Transverse colon (tissue), 4 donors: Measurements from ENCODE around the gene KLF14. TPM values are rescaled to one million over a fixed set of nuclear protein-coding genes. Genes with fewer than 3 reads are reported as not detected.

Experiments used
- DNase-seq: peaks from one replicate; pipeline ENCODE4 v3.0.0-alpha.2; 2019
- H3K27ac ChIP-seq, 4 donors: fragments of 200-600 bp; sonication (generic); 2 replicates each; pipeline ENCODE4 v1.5.1; 2016 to 2018; ENCODE audit warnings: inconsistent platforms in 4 of 4
- H3K27me3 ChIP-seq: fragments of 200-600 bp; sonication (generic); 2 replicates; pipeline ENCODE4 v1.5.1; 2017; ENCODE audit warnings: inconsistent platforms
- H3K36me3 ChIP-seq, 4 donors: fragments of 200-600 bp; sonication (generic); 2 replicates each; pipeline ENCODE4 v1.5.1; 2017 to 2019; ENCODE audit warnings: inconsistent platforms in 4 of 4
- H3K4me1 ChIP-seq, 4 donors: fragments of 200-600 bp; sonication (generic); 2 replicates each; pipeline ENCODE4 v1.5.1; 2017 to 2020; ENCODE audit warnings: inconsistent platforms in 4 of 4
- H3K4me3 ChIP-seq, 4 donors: fragments of 200-600 bp; sonication (generic); 1 replicate in 1 of 4; 2 replicates in 3 of 4; pipeline versions ENCODE4 v1.5.1 to v1.6.1; 2017 to 2019; ENCODE audit warnings: inconsistent platforms in 4 of 4
- H3K9me3 ChIP-seq, 2 donors: fragments of 200-600 bp; sonication (generic); 2 replicates each; pipeline ENCODE4 v1.5.1; 2017 to 2019; ENCODE audit warnings: inconsistent platforms in 2 of 2
- CTCF ChIP-seq, 5 experiments: fragments of 200-600 bp in 3 of 5; fragments of 450-650 bp in 2 of 5; sonication (generic) in 3 of 5; IDR thresholded peaks; 1 replicate in 2 of 5; 2 replicates in 3 of 5; pipeline ENCODE4 v1.5.1; 2016 to 2017; ENCODE audit warnings: antibody characterized with exemption in 5 of 5, inconsistent platforms in 3 of 5, mild to moderate bottlenecking in 2 of 5, moderate library complexity in 1 of 5
- EP300 ChIP-seq: sonication (generic); formaldehyde crosslinking; IDR thresholded peaks from one replicate; pipeline ENCODE4 v1.6.1; 2017; ENCODE audit warnings: antibody characterized with exemption, low read depth
- POLR2A ChIP-seq: fragments of 450-650 bp; IDR thresholded peaks from one replicate; pipeline ENCODE4 v1.6.1; 2016; ENCODE audit warnings: antibody characterized with exemption, mild to moderate bottlenecking, moderate library complexity
- POLR2AphosphoS5 ChIP-seq, 3 donors: sonication (generic); formaldehyde crosslinking; IDR thresholded peaks; one replicate each; pipeline ENCODE4 v1.6.1; 2016; ENCODE audit warnings: antibody characterized with exemption in 3 of 3
- WGBS, 2 donors: methylation state at CpG; one replicate each; pipeline ENCODE4 v1.1.5; 2018; ENCODE audit warnings: low coverage in 1 of 2; 5-methylcytosine and 5-hydroxymethylcytosine counted together
- in situ Hi-C, 4 donors: fragments of 200-750 bp; cut with MboI; loops; one replicate each; pipeline versions ENCODE4 v1.15.0 to v1.15.1; 2017; ENCODE audit warnings: low sequenced_read_pairs in 3 of 4, low pct_ligation_motif_present in 1 of 4, low pct_unique_long_range_greater_than_20kb in 1 of 4
- intact Hi-C: fragments of 100-400 bp; cut with DNase I; formaldehyde crosslinking; loops from one replicate; pipeline ENCODE4 v1.15.1; 2023; ENCODE audit warnings: low total_unique reads
- total RNA-seq, 4 donors: library from RNA; depleted of rRNA; stranded (reverse); fragments of >200 nt; gene quantifications; one replicate each; pipeline ENCODE4 v1.1.0, GENCODE V29; 2016

Gene KLF14
- total RNA-seq, 4 donors from 2014 or later, result 3.0 TPM; not detected in 3

GRCh38 chr7:130752424-130752823 lies 18.4 kb upstream of the KLF14 start:
- H3K27ac ChIP-seq, result no peak overlapping the region
- H3K9me3 ChIP-seq, result no peaks in the 10 kb centered on the region
- no peak for TF ChIP-seq POLR2A
- no peaks in the 10 kb centered on the region for H3K36me3 ChIP-seq
- no peak for DNase-seq
- in situ Hi-C loops (loop anchor here (10.0 to 25.0 kb wide), 3 partner anchors 678 to 690 kb away; partner anchors contain the start of genes KLHDC10 (in 3 of the 4) and ZC3HC1 (in 2 of the 4)), intact Hi-C loops (loop anchor here (10.0 kb wide), 1 partner anchor 668 kb away; no protein-coding TSS in a partner anchor)
- H3K4me3 ChIP-seq, result no peak overlapping the region
- H3K4me1 ChIP-seq, result peaks cover 0 to 6% (median 0%) of the 10 kb centered on the region in 4 donors
- H3K27me3 ChIP-seq, result no peaks in the 10 kb centered on the region
- 74 to 78% methylated on average over 8 of the region's 8 CpGs for WGBS, 2 donors

GRCh38 chr7:130750755-130751154 lies 16.7 kb upstream of the KLF14 start:
- in situ Hi-C loops, result loop anchor here (10.0 to 25.0 kb wide), 3 partner anchors 676 to 688 kb away; partner anchors contain the start of genes KLHDC10 (in 3 of the 4) and ZC3HC1 (in 2 of the 4)

GRCh38 chr7:130748531-130749389 lies 14.8 kb upstream of the KLF14 start:
- 87 to 95% methylated on average over 5 of the region's 5 CpGs for WGBS, 2 donors
- in situ Hi-C loops, result no loop called here
- Histone ChIP-seq H3K4me1 (peaks cover 0 to 6% (median 0%) of the 10 kb centered on the region in 4 donors), H3K4me3 (no peak overlapping the region), H3K36me3 (no peaks in the 10 kb centered on the region), H3K27ac (no peak overlapping the region), H3K27me3 (peaks cover 30% of the 10 kb centered on the region), H3K9me3 (no peaks in the 10 kb centered on the region)
- TF ChIP-seq POLR2AphosphoS5 (IDR thresholded peaks at IDR 0.05) (no peak), CTCF (IDR thresholded peaks at IDR 0.05) (no peak), EP300 (no peak), POLR2A (no peak)
- no peak for DNase-seq
- intact Hi-C loops, result no loop called here

More at GRCh38 chr7:130750755-130751154, 16.7 kb upstream of the KLF14 start:
- intact Hi-C loops, result loop anchor here (2.0 to 10.0 kb wide), 2 partner anchors 68 to 666 kb away; no protein-coding TSS in a partner anchor
- Histone ChIP-seq H3K27ac (no peak overlapping the region), H3K4me3 (no peak overlapping the region), H3K9me3 (no peaks in the 10 kb centered on the region), H3K36me3 (no peaks in the 10 kb centered on the region), H3K27me3 (peaks cover 11% of the 10 kb centered on the region), H3K4me1 (peaks cover 0 to 6% (median 0%) of the 10 kb centered on the region in 4 donors)
- TF ChIP-seq POLR2AphosphoS5 (IDR thresholded peaks at IDR 0.05) (no peak), CTCF (IDR thresholded peaks at IDR 0.05) (no peak), EP300 (no peak)
- DNase-seq, result no peak
- 55 to 74% methylated on average over 3 of the region's 3 CpGs for WGBS, 2 donors

GRCh38 chr7:130741331-130741995 lies 7.5 kb upstream of the KLF14 start:
- 44 to 62% methylated on average over 3 of the region's 3 CpGs for WGBS, 2 donors
- intact Hi-C loops (no loop called here), in situ Hi-C loops (no loop called here)
- H3K36me3 ChIP-seq, result no peaks in the 10 kb centered on the region
- H3K4me3 ChIP-seq, result no peak overlapping the region
- no peaks in the 10 kb centered on the region for H3K9me3 ChIP-seq
- no peak for DNase-seq
- H3K27me3 ChIP-seq, result peaks cover 95% of the 10 kb centered on the region
- no peak for TF ChIP-seq CTCF (IDR thresholded peaks at IDR 0.05)
- no peaks in the 10 kb centered on the region for H3K4me1 ChIP-seq
- no peak overlapping the region for H3K27ac ChIP-seq
